Gastrocnemius medialis (tissue), 4 donors: Measurements from ENCODE around the gene ARHGEF10L. TPM values are rescaled to one million over a fixed set of nuclear protein-coding genes. Genes with fewer than 3 reads are reported as not detected.
"Not testable (repeated sequence)": the region's sequence is repeated elsewhere in the genome, so short reads cannot be mapped to it uniquely, and the experiment has no call there.

Experiments
- ATAC-seq, 2 donors: fragments of 150-250 bp; one replicate each; pipeline ENCODE4 v1.9.1; 2016
- DNase-seq, 2 donors: peaks; one replicate each; pipeline ENCODE4 v3.0.0-alpha.2; 2019
- H3K27ac ChIP-seq, 4 donors: fragments of 200-600 bp; sonication (generic); 1 replicate in 1 of 4; 2 replicates in 3 of 4; pipeline ENCODE4 v1.5.1; 2016 to 2018; ENCODE audit warnings: mild to moderate bottlenecking in 2 of 4, moderate library complexity in 1 of 4
- H3K27me3 ChIP-seq, 3 donors: fragments of 200-600 bp; sonication (generic) in 2 of 3; 1 replicate in 1 of 3; 2 replicates in 2 of 3; pipeline versions ENCODE4 v1.5.1 to v1.6.0; 2016 to 2019; ENCODE audit warnings: mild to moderate bottlenecking in 1 of 3, moderate library complexity in 1 of 3
- H3K36me3 ChIP-seq, 2 donors: fragments of 200-600 bp; sonication (generic) in 1 of 2; one replicate each; pipeline ENCODE4 v1.5.1; 2017 to 2018
- H3K4me1 ChIP-seq, 2 donors: fragments of 200-600 bp; sonication (generic) in 1 of 2; one replicate each; pipeline ENCODE4 v1.5.1; 2016 to 2017; ENCODE audit warnings: mild to moderate bottlenecking in 2 of 2
- H3K4me3 ChIP-seq, 4 donors: fragments of 200-600 bp; sonication (generic) in 3 of 4; 1 replicate in 1 of 4; 2 replicates in 3 of 4; pipeline ENCODE4 v1.5.1; 2016 to 2019; ENCODE audit warnings: mild to moderate bottlenecking in 2 of 4
- H3K9me3 ChIP-seq, 3 donors: fragments of 200-600 bp; sonication (generic) in 2 of 3; 1 replicate in 1 of 3; 2 replicates in 2 of 3; pipeline ENCODE4 v1.5.1; 2016 to 2019
- POLR2A ChIP-seq, 2 donors: fragments of 450-650 bp; IDR thresholded peaks; one replicate each; pipeline ENCODE4 v1.6.1; 2017; ENCODE audit warnings: antibody characterized with exemption in 2 of 2, mild to moderate bottlenecking in 2 of 2, moderate library complexity in 2 of 2
- in situ Hi-C, 4 donors: fragments of 200-750 bp; cut with MboI; loops; one replicate each; pipeline versions ENCODE4 v1.15.0 to v1.8.0; 2017; ENCODE audit warnings: low sequenced_read_pairs in 4 of 4
- intact Hi-C: fragments of 100-400 bp; cut with DNase I; formaldehyde crosslinking; loops from one replicate; pipeline ENCODE4 v1.15.1; 2023; ENCODE audit warnings: low total_unique reads
- total RNA-seq, 4 donors: library from RNA; depleted of rRNA; stranded (reverse); fragments of >200 nt; gene quantifications; one replicate each; pipeline versions ENCODE4 v1.1.0 to v1.2.3, GENCODE V29; 2016
- TF ChIP-seq, protein P1 (sequence below), 5 experiments: fragments of 450-650 bp in 3 of 5; fragments of 200-600 bp in 2 of 5; sonication (generic) in 2 of 5; IDR thresholded peaks in 4 of 5; conservative IDR thresholded peaks in 1 of 5; 1 replicate in 4 of 5; 2 replicates in 1 of 5; pipeline ENCODE4 v1.5.1; 2016 to 2019; ENCODE audit warnings: antibody characterized with exemption in 5 of 5, mild to moderate bottlenecking in 3 of 5, moderate library complexity in 3 of 5

Gene ARHGEF10L
- total RNA-seq, 4 donors from 2014 or later = 21.2 to 111 (median 73.8) TPM

GRCh38 chr1:17496419-17496818 lies 43.1 kb upstream of the ARHGEF10L start:
- intact Hi-C loops = loop anchor here (10.0 kb wide), 1 partner anchor 1078 kb away; no protein-coding TSS in a partner anchor
- DNase-seq (no peak), ATAC-seq (no peak)
- H3K27me3 ChIP-seq = no peaks in the 10 kb centered on the region
- no peak overlapping the region for H3K27ac ChIP-seq
- H3K4me1 ChIP-seq = no peaks in the 10 kb centered on the region
- in situ Hi-C loops = no loop called here
- no peak overlapping the region for H3K4me3 ChIP-seq
- no peaks in the 10 kb centered on the region for H3K9me3 ChIP-seq
- TF ChIP-seq POLR2A (IDR thresholded peaks at IDR 0.05) = no peak
- no peaks in the 10 kb centered on the region for H3K36me3 ChIP-seq

DNA sequence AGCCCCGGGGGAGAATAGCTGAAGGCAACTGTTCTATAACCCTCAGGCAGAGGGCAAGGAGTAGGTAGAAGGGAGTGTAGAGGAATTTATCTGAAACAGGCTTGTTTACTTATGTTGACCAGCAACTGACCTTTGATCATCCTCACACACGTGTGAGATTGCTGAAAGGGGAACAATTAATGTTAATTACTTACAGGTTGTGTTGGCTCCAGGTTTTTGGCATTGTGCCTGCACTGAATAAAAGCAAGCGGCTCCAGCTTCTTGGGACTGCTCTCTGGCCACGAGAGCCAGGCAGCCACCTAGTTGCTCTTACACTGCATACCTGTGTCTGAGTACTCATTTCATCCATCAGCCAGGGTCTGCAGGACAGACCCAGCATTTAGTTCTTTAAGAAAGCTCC lies 41.3 kb upstream of the ARHGEF10L start:
- Histone ChIP-seq H3K4me1 (peaks cover 8 to 11% of the 10 kb centered on the region in 2 donors), H3K4me3 (no peak overlapping the region), H3K27ac (no peak overlapping the region), H3K9me3 (no peaks in the 10 kb centered on the region), H3K36me3 (no peaks in the 10 kb centered on the region), H3K27me3 (no peaks in the 10 kb centered on the region)
- in situ Hi-C loops = no loop called here
- no peak for TF ChIP-seq POLR2A (IDR thresholded peaks at IDR 0.05)
- TF ChIP-seq, protein P1, sequence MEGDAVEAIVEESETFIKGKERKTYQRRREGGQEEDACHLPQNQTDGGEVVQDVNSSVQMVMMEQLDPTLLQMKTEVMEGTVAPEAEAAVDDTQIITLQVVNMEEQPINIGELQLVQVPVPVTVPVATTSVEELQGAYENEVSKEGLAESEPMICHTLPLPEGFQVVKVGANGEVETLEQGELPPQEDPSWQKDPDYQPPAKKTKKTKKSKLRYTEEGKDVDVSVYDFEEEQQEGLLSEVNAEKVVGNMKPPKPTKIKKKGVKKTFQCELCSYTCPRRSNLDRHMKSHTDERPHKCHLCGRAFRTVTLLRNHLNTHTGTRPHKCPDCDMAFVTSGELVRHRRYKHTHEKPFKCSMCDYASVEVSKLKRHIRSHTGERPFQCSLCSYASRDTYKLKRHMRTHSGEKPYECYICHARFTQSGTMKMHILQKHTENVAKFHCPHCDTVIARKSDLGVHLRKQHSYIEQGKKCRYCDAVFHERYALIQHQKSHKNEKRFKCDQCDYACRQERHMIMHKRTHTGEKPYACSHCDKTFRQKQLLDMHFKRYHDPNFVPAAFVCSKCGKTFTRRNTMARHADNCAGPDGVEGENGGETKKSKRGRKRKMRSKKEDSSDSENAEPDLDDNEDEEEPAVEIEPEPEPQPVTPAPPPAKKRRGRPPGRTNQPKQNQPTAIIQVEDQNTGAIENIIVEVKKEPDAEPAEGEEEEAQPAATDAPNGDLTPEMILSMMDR (IDR thresholded peaks at IDR 0.05 in 4 of 5, conservative IDR thresholded peaks at IDR 0.05 in 1 of 5) = no peak
- ATAC-seq = no peak
- DNase-seq = no peak
- intact Hi-C loops = loop anchor here (10.0 kb wide), 1 partner anchor 1077 kb away; no protein-coding TSS in a partner anchor

DNA sequence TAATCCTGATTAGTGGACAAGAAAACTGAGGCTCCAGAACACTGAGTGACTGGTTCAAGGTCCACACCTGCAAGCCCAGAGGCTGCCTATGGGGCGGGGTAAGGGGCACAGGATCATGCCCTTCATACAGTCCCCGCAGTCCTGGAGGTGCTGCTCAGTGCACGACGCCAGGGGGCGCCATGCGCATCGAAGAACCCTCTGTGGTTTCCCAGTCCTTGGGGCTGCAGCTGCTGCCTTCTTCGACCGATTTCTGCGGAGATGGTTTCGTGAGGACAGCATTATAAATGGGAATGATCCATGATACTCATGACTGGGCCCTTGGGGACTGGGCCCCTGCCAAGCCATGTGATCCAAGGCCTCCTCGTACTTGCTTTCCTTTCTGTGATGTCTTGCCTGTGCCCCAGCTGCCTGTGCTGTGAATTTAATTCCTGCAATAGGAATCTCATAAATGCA lies 37.1 kb upstream of the ARHGEF10L start:
- DNase-seq = peak; percentile 81 to 86
- no peaks in the 10 kb centered on the region for H3K36me3 ChIP-seq
- in situ Hi-C loops = loop anchor here in 2 of 4 donors (5.0 kb wide), 1 partner anchor 105 kb away; no protein-coding TSS in a partner anchor
- no peaks in the 10 kb centered on the region for H3K9me3 ChIP-seq
- ATAC-seq = peak; percentile 95 to 97
- TF ChIP-seq, protein P1 (IDR thresholded peaks at IDR 0.05 in 4 of 5, conservative IDR thresholded peaks at IDR 0.05 in 1 of 5) = peak; percentile 84 to 94 (median 93)
- TF ChIP-seq POLR2A (IDR thresholded peaks at IDR 0.05) = no peak
- H3K27ac ChIP-seq = peak overlapping the region in 3 of 4 donors; percentile 29 to 74 (median 50)
- no peaks in the 10 kb centered on the region for H3K27me3 ChIP-seq
- no peak overlapping the region for H3K4me3 ChIP-seq
- peaks cover 9 to 11% of the 10 kb centered on the region in 2 donors for H3K4me1 ChIP-seq
- intact Hi-C loops = loop anchor here (1.0 kb wide), 1 partner anchor 104 kb away; no protein-coding TSS in a partner anchor

DNA sequence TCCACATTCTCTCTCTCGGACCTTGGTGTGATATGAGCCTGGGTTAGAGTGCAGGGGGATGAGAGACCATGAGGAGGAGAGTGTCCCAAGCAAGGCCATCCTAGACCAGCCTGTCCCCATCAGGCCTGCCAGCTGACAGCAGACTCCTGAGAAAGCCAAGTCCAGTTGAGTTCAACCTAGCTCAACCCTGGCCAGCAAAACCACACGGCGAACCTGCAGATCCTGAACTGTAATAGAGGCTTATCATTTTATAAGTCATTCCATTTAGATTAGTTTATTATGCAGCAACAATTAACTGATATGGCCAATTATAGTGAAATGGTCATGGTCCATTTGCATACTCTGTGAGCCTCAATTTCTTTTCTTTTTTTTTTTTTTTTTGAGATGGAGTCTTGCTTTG lies 36.4 kb upstream of the ARHGEF10L start:
- ATAC-seq (no peak), DNase-seq (no peak)
- H3K4me3 ChIP-seq = no peak overlapping the region
- intact Hi-C loops (no loop called here), in situ Hi-C loops (loop anchor here in 2 of 4 donors (5.0 kb wide), 1 partner anchor 104 kb away; no protein-coding TSS in a partner anchor)
- peaks cover 9 to 11% of the 10 kb centered on the region in 2 donors for H3K4me1 ChIP-seq
- no peaks in the 10 kb centered on the region for H3K27me3 ChIP-seq
- no peaks in the 10 kb centered on the region for H3K9me3 ChIP-seq
- H3K27ac ChIP-seq = peak overlapping the region in 3 of 4 donors; percentile 29 to 74 (median 50)
- H3K36me3 ChIP-seq = no peaks in the 10 kb centered on the region
- no peak for TF ChIP-seq POLR2A (IDR thresholded peaks at IDR 0.05)
- TF ChIP-seq, protein P1 (IDR thresholded peaks at IDR 0.05 in 4 of 5, conservative IDR thresholded peaks at IDR 0.05 in 1 of 5) = no peak

GRCh38 chr1:17507200-17507599 lies 32.3 kb upstream of the ARHGEF10L start:
- in situ Hi-C loops = loop anchor here in 2 of 4 donors (5.0 kb wide), 1 partner anchor 100 kb away; no protein-coding TSS in a partner anchor
- H3K36me3 ChIP-seq, DNase-seq, H3K27ac ChIP-seq, H3K9me3 ChIP-seq, intact Hi-C loops, H3K27me3 ChIP-seq, ATAC-seq, H3K4me3 ChIP-seq: not testable (repeated sequence)
- peaks cover 9 to 10% of the 10 kb centered on the region in 2 donors for H3K4me1 ChIP-seq
